IPS-18a (cell line): ENCODE data around the gene PPFIA4.

Source experiments
- H3K27ac ChIP-seq: one replicate; pipeline ENCODE4 v1.5.1; 2013; ENCODE audit warnings: low read length
- H3K27me3 ChIP-seq: one replicate; pipeline ENCODE4 v1.6.1; 2013; ENCODE audit warnings: mild to moderate bottlenecking, low read length; ENCODE audit not compliant: control insufficient read depth, insufficient read depth
- H3K36me3 ChIP-seq: one replicate; pipeline ENCODE4 v1.6.1; 2013; ENCODE audit warnings: low read depth, low read length; ENCODE audit not compliant: control insufficient read depth
- H3K4me1 ChIP-seq: one replicate; pipeline ENCODE4 v1.6.1; 2013; ENCODE audit warnings: low read depth, low read length; ENCODE audit not compliant: control insufficient read depth
- H3K4me3 ChIP-seq: one replicate; pipeline ENCODE4 v1.5.1; 2013; ENCODE audit warnings: low read length
- H3K9ac ChIP-seq: one replicate; pipeline ENCODE4 v1.6.1; 2013; ENCODE audit warnings: mild to moderate bottlenecking, low read length, moderate library complexity
- H3K9me3 ChIP-seq: one replicate; pipeline ENCODE4 v1.6.1; 2013; ENCODE audit warnings: low read depth, low read length; ENCODE audit not compliant: control insufficient read depth

PPFIA4 gene

DNA sequence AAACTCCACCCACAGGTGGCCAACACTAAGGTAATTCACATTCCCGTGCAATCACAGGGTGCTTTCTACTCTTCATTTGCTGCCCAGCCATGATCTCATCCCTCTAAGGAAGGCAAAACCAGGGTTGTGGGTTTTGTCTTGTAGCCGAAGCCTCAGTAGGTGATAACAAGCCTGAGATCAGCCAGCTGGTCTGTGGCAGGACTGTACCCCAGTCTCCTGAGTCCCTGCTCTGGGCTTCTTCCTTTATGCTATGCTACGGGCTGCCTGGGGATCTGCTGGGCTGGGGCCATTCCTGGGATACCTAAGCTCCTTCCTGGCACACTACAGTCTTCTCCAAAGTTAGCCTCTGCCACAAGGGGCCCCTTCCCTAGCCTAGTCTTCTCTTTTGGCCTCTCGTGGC lies 9.8 kb downstream of the PPFIA4 start:
- no peaks in the 10 kb centered on the region for H3K9me3 ChIP-seq
- no peak overlapping the region for H3K27ac ChIP-seq
- H3K4me1 ChIP-seq = peaks cover 4% of the 10 kb centered on the region
- H3K27me3 ChIP-seq = no peaks in the 10 kb centered on the region
- no peaks in the 10 kb centered on the region for H3K36me3 ChIP-seq
- no peak overlapping the region for H3K4me3 ChIP-seq
- no peak overlapping the region for H3K9ac ChIP-seq

DNA sequence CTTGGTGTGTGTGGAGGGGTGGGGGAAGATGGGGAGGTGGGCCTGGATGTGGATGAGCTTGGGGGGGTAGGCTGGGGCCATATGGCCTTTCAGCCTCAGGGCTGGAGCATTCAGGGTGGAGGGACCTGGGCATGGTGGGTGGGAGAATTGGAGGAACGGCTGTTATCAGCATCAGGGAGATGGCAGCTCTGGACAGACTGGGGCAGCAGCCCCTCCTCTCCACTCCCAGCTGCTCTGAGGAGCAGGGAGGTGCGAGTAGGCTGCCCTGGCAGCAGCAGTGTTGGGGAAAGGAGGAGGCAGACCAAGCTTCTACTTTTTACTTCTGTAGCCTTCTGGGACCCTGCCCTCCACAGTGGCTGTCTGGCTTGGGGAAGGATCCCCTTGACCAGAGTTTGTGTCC lies 10.2 kb downstream of the PPFIA4 start:
- no peak overlapping the region for H3K9ac ChIP-seq
- no peak overlapping the region for H3K27ac ChIP-seq
- no peak overlapping the region for H3K4me3 ChIP-seq
- peaks cover 4% of the 10 kb centered on the region for H3K4me1 ChIP-seq
- H3K27me3 ChIP-seq = no peaks in the 10 kb centered on the region
- no peaks in the 10 kb centered on the region for H3K9me3 ChIP-seq
- H3K36me3 ChIP-seq = no peaks in the 10 kb centered on the region

DNA sequence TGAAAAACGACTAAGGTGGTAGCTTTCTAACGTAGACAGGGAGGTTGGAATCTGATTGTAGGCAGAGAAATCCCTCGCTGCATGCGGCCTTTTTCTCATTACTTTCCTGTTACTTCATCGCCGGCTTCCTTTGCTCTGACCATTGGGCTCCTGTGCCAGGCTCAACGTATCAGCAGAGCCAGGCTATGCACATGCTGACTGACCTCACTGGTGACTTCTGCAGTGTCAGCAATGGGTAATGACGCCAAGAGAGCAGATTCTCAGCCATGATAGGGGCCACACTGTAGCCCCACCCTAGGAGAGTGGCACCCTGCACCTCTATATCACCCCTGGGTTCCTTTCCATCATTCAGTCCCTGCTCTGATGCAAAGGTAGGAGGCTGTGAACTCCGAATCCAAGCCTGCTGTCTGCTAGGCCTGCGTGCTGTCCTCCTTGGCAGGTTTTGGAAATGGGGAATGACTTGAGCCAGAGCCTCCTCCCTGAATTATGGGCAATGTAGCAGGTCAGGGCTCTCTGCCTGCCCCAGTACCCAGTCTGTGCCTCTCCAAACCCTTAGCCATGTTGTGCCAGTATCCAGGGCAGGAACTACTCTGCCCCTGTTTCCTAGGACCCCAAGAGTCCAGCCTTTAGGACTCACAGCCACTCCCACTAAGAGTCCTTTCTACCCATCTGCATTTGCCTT lies 11.4 kb downstream of the PPFIA4 start:
- H3K4me1 ChIP-seq = peaks cover 4% of the 10 kb centered on the region
- H3K36me3 ChIP-seq = no peaks in the 10 kb centered on the region
- H3K9me3 ChIP-seq = no peaks in the 10 kb centered on the region
- H3K27ac ChIP-seq = no peak overlapping the region
- no peak overlapping the region for H3K9ac ChIP-seq
- H3K27me3 ChIP-seq = no peaks in the 10 kb centered on the region
- no peak overlapping the region for H3K4me3 ChIP-seq

DNA sequence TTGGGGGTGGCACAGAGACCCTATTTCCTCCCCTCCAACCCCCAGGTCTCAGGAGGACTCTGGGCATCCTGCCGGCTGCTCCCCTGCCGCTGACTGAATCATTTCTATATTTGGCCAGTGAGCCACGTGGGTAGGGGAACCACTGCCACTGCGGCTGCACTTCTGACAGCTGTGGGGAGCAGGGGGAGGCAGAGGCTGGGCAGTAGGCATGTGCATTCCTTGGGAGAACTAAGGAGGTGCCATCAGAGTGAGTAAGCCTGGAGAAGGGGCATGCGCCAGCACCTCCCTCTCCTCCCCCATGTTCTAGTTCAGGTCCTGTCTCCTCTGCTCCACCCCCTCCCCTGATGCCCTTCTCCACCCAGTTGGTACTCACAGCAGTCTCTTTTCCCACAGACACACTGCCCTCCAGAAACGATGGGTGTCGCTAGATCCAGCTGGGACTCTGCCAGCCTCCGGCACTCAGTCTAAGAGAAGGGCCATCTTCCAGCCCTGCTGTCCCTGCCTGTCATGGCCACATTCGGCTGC lies 12.0 kb downstream of the PPFIA4 start:
- Histone ChIP-seq H3K9me3 (no peaks in the 10 kb centered on the region), H3K27me3 (no peaks in the 10 kb centered on the region), H3K4me3 (no peak overlapping the region), H3K9ac (no peak overlapping the region), H3K27ac (no peak overlapping the region), H3K4me1 (peaks cover 4% of the 10 kb centered on the region), H3K36me3 (no peaks in the 10 kb centered on the region)

DNA sequence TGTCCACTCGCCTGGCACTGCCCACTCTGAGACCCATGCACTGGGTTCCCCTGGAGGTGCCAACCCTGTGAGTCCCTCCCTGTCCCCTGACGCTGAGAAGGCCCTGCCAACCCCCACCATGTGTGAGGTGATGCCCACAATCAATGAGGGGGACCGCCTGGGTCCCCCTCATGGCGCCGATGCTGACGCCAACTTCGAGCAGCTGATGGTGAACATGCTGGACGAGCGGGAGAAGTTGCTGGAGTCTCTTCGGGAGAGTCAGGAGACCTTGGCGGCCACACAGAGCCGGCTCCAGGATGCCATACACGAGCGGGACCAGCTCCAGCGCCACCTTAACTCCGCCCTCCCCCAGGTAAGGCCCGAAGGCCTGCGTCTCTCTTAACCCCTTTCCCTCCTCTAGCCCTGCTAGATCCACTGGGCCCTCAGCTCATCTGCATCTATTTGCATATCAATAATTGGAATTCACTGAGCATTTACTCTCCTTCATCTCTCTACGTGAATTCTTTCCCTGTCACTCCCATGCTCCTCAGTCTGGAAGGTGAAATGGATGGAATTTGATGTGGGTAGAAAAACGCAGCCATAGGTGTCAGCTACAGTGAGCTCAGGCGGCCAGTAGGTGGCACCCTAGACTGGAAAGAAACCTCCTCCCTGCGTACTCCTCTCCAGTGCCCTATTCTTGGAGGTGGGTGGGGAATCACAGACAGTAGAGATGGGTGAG lies 12.8 kb downstream of the PPFIA4 start:
- Histone ChIP-seq H3K36me3 (no peaks in the 10 kb centered on the region), H3K9ac (no peak overlapping the region), H3K4me3 (no peak overlapping the region), H3K4me1 (peaks cover 4% of the 10 kb centered on the region), H3K27me3 (no peaks in the 10 kb centered on the region), H3K9me3 (no peaks in the 10 kb centered on the region), H3K27ac (no peak overlapping the region)

DNA sequence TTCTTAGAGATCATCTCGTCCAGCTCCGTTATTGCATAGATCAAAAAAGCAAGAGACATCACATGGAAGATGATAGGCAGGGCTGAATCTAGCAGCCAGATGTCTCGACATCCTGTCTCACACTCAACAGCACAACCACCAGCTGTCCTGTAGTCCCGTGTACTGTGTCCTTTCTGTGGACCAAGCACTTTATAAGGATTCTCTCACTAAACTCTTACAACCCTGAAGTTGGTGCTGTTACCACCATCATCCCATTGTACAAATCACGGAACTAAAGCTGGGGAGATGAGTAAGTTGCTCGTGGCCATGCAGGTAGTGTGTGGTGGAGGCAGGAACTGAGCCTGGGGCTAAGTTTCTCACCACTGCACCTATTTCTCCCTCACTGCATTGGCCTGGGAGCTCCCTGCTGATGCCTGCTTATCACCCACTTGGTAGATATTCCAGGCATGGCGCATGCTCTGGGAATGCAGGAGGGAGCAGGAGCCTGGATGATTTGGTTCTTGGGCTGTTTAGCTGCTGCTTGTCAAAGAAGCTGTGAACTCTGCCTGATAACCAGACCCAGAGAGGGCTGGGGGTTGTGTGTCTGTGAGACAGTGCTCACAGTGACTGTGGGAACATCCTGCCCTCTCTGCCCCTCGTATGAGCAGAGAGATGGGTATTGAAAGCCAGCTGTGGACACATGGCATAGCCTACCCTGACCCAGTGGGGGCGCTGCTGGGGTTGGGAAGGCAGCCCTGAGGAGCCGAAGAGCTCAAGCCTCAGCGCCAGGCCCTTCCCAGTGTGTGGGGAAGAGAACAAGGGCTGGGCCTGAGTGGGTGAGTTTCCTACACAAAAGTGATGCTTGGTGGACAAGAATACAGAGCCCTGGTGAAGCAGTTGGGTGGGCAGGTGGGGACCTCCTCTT lies 13.6 kb downstream of the PPFIA4 start:
- Histone ChIP-seq H3K4me3 (no peak overlapping the region), H3K27ac (no peak overlapping the region), H3K27me3 (no peaks in the 10 kb centered on the region), H3K36me3 (no peaks in the 10 kb centered on the region), H3K9ac (no peak overlapping the region), H3K4me1 (peaks cover 4% of the 10 kb centered on the region), H3K9me3 (no peaks in the 10 kb centered on the region)

DNA sequence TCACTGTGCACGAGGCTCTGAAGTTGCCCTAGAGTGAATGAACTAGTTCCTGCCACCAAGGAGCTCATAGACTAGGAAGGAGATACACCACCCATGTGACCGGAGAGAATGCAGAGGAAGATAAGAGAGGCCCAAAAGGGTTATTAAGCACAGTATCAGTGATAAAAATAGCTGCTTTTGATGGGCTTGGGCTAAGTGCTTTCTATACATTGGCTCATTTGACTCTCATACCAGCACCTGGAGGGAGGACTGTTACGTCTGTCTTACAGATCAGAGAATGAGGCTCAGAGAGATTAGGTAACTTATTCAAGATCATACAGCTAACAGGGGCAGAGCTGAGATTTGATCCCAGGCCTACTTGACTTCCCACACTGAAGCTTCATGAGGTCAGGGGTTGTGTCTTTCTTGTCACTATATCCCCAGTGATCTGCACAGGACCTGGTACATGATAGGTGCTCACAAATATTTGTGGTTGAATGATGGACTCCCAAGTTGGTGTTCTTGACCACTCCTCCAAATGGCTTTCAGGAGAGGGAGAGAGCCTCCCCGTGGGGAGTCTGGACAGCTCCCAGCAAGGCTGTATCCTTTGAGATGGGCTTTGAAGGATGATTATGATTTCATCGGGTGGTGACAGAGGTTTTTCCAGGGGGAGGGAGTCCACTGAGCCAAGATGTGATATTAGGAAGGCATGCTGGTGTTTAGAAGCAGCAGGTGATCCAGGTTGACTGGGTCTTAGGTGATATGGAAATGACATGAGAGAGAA lies 14.4 kb downstream of the PPFIA4 start:
- H3K27me3 ChIP-seq = no peaks in the 10 kb centered on the region
- peaks cover 4% of the 10 kb centered on the region for H3K4me1 ChIP-seq
- no peaks in the 10 kb centered on the region for H3K9me3 ChIP-seq
- H3K4me3 ChIP-seq = no peak overlapping the region
- H3K27ac ChIP-seq = no peak overlapping the region
- H3K9ac ChIP-seq = no peak overlapping the region
- no peaks in the 10 kb centered on the region for H3K36me3 ChIP-seq

DNA sequence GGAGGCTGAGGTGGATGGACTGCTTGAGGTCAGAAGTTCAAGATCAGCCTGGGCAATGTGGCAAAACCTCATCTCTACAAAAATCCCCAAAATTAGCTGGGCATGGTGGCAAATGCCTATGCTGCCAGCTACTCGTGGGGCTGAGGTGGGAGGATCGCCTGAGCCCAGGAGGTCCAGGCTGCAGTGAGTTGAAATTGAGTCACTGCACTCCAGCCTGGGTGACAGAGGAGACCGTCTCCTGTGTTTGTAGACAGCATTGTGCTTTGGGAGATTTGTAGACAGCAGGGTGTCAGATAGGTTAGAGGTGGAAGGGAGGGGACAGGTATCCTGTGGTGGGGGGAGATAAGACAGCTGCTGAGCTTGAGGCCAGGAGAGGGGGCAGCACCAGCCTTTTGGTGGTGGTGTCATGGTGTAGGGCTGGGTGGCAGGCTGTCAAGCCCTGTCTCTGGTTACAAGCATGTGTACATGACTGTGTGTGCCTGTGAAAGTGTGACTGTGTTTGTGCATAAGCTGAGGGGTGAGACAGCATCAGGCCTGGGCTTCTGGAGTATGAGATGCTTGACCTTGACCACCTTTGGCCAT lies 15.2 kb downstream of the PPFIA4 start:
- Histone ChIP-seq H3K27me3 (no peaks in the 10 kb centered on the region), H3K4me1 (peaks cover 4% of the 10 kb centered on the region), H3K27ac (no peak overlapping the region), H3K9me3 (no peaks in the 10 kb centered on the region), H3K4me3 (no peak overlapping the region), H3K36me3 (no peaks in the 10 kb centered on the region), H3K9ac (no peak overlapping the region)

DNA sequence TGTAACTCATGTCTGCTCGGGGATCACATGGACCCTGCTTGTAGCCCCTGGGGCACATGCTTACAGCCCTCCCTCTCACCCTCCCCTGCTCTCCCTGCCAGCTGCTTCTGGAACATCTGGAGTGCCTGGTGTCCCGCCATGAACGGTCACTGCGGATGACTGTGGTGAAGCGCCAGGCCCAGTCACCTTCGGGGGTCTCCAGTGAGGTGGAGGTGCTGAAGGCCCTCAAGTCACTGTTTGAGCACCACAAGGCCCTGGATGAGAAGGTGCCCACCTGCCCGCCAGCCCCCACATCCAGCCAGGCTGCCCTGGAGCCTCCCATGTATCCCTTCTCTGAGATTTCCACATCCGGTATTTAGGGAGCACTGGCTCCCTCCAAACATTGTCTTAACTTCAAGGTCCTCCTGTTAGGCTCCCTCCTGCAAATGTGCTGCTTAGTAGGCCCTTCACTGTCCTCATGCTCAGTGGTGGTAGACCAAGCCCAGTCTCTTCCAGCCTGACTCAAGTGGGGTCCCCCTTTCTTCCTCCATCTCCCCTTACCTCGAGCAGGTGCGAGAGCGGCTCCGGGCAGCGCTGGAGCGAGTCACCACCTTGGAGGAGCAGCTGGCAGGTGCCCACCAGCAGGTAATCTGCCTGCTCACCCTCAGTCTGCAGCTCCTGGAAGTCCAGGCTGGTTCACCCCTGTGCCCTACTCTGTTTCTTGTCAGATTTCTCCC lies 17.7 kb downstream of the PPFIA4 start:
- Histone ChIP-seq H3K27me3 (no peaks in the 10 kb centered on the region), H3K9ac (no peak overlapping the region), H3K27ac (no peak overlapping the region), H3K36me3 (no peaks in the 10 kb centered on the region), H3K4me3 (no peak overlapping the region), H3K4me1 (peaks cover 7% of the 10 kb centered on the region), H3K9me3 (no peaks in the 10 kb centered on the region)

DNA sequence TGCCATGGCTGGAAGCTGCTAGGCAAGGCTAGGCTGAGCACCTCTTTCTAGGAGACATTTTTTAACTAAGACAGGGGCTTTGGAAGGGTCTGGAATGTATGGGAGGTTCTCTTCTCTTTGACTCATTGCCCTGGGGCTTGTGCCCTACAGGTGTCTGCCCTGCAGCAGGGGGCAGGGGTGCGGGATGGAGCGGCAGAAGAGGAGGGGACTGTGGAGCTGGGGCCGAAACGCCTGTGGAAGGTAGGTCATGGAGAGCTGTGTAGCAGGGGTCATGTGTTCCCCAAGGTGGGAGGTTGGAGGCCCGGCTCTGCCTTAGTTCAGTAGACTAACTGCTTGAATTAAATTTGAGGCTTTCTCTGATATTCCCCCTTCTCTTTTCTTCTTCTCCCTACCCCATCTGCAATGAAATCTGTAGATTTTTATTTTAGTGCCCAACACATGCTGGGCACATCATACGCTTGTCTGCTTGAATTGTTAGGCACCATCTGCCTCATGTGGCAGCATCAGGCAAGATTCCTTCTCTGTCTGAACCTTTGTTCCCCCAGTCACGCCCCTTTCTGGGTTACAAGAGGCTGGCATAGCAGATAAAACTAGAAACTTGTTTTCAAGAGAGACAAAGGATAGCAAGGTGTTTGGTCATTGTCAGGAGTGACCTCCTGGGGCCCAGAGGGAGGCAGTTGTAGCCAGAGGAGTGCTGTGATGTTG lies 18.4 kb downstream of the PPFIA4 start:
- Histone ChIP-seq H3K27ac (no peak overlapping the region), H3K27me3 (no peaks in the 10 kb centered on the region), H3K36me3 (no peaks in the 10 kb centered on the region), H3K9ac (no peak overlapping the region), H3K4me1 (peaks cover 5% of the 10 kb centered on the region), H3K9me3 (no peaks in the 10 kb centered on the region), H3K4me3 (no peak overlapping the region)
